A549 (cell line): ENCODE data around the gene CHTOP. TPM values are rescaled to one million over a fixed set of nuclear protein-coding genes. Genes with fewer than 3 reads are reported as not detected.
A peak's percentile ranks its signal among the peaks of the same experiment; 100 is the strongest.

Source experiments
- ATAC-seq, 2 experiments: fragments of 200-7000 bp in 1 of 2; fragments of >200 bp in 1 of 2; cut with Nextera tagmentation in 1 of 2; cut with Tn5 transposase in 1 of 2; 3 replicates each; pipeline versions ENCODE4 v1.8.0 to v1.9.1; 2018 to 2020; ENCODE audit warnings: mild to moderate bottlenecking in 1 of 2, moderate library complexity in 1 of 2
- CTCF ChIA-PET: fragments of 300-600 bp; sonication (Branson Sonifier 250); formaldehyde crosslinking; extraction: SDS; loops from one replicate; lab custom pipeline; 2021; ENCODE audit warnings: antibody characterized with exemption, inconsistent platforms; lab: Yijun Ruan, JAX
- POLR2A ChIA-PET: fragments of 350-600 bp; formaldehyde crosslinking; extraction: SDS; loops from one replicate; lab custom pipeline; 2021; ENCODE audit warnings: antibody characterized with exemption, inconsistent platforms; lab: Yijun Ruan, JAX
- DNase-seq, 2 experiments: peaks; one replicate each; pipeline versions ENCODE4 v3.0.0 to v3.0.0-alpha.2; 2011 to 2016; ENCODE audit warnings: low read depth in 1 of 2, low spot score in 1 of 2
- FAIRE-seq: peaks from 2 replicates; lab custom pipeline; 2011; peaks lifted over from hg19 to GRCh38; lab: Jason Lieb, UNC
- H3K27ac ChIP-seq, 2 experiments: fragments of >200 bp; sonication (Bioruptor Twin); formaldehyde crosslinking; 3 replicates each; pipeline ENCODE4 v1.5.1; 2016 to 2017
- H3K4me1 ChIP-seq: fragments of >200 bp; sonication (Bioruptor Twin); formaldehyde crosslinking; 3 replicates; pipeline ENCODE4 v1.6.1; 2016
- H3K4me2 ChIP-seq: fragments of >200 bp; sonication (Bioruptor Twin); formaldehyde crosslinking; 3 replicates; pipeline ENCODE4 v1.6.1; 2016
- H3K4me3 ChIP-seq: fragments of >200 bp; sonication (Bioruptor Twin); formaldehyde crosslinking; 3 replicates; pipeline ENCODE4 v1.5.1; 2016
- H3K9me3 ChIP-seq: fragments of >200 bp; sonication (Bioruptor Twin); formaldehyde crosslinking; 3 replicates; pipeline ENCODE4 v1.6.1; 2016
- CBX8 ChIP-seq: fragments of 200-600 bp; sonication (generic); IDR thresholded peaks from 2 replicates; pipeline ENCODE4 v1.6.1; 2016
- CEBPB ChIP-seq, 2 experiments: fragments of >200 bp in 1 of 2; sonication (Bioruptor Twin) in 1 of 2; formaldehyde crosslinking in 1 of 2; IDR thresholded peaks; 2 replicates each; pipeline ENCODE4 v1.6.1; 2012 to 2016
- CHD2 ChIP-seq: fragments of 150-350 bp; IDR thresholded peaks from 2 replicates; pipeline ENCODE4 v1.6.1; 2014; ENCODE audit warnings: low read length; ENCODE audit not compliant: partially characterized antibody
- CHD4 ChIP-seq: fragments of 200-600 bp; sonication (generic); IDR thresholded peaks from 2 replicates; pipeline ENCODE4 v1.6.1; 2016; ENCODE audit warnings: antibody characterized with exemption, mild to moderate bottlenecking, borderline replicate concordance
- CTCF ChIP-seq: fragments of >200 bp; sonication (Bioruptor Twin); formaldehyde crosslinking; IDR thresholded peaks from 3 replicates; pipeline ENCODE4 v1.5.1; 2016
- E2F6 ChIP-seq: IDR thresholded peaks from 2 replicates; pipeline ENCODE4 v1.6.1; 2012; ENCODE audit warnings: low read depth, borderline replicate concordance
- FOSB ChIP-seq: fragments of 250-450 bp; sonication (Bioruptor Pico); IDR thresholded peaks from 2 replicates; pipeline ENCODE4 v1.5.0; 2020; ENCODE audit warnings: mild to moderate bottlenecking, moderate library complexity
- FOXS1 ChIP-seq: fragments of 250-450 bp; sonication (Bioruptor Pico); IDR thresholded peaks from 2 replicates; pipeline ENCODE4 v1.5.0; 2020; ENCODE audit warnings: mild to moderate bottlenecking, moderate library complexity
- KDM5A ChIP-seq: fragments of 200-600 bp; sonication (generic); IDR thresholded peaks from 2 replicates; pipeline ENCODE4 v1.6.1; 2016; ENCODE audit warnings: antibody characterized with exemption, mild to moderate bottlenecking
- MAX ChIP-seq: IDR thresholded peaks from 2 replicates; pipeline ENCODE4 v1.6.1; 2012
- MAZ ChIP-seq: fragments of 150-350 bp; IDR thresholded peaks from 2 replicates; pipeline ENCODE4 v1.6.1; 2014; ENCODE audit warnings: antibody characterized with exemption, low read depth, low read length, borderline replicate concordance
- NFE2L2 ChIP-seq: fragments of 150-350 bp; conservative IDR thresholded peaks from 2 replicates; pipeline ENCODE4 v1.6.1; 2014; ENCODE audit warnings: low read length
- PBX3 ChIP-seq: IDR thresholded peaks from 2 replicates; pipeline ENCODE4 v1.6.1; 2012
- RAD21 ChIP-seq, 2 experiments: fragments of >200 bp in 1 of 2; sonication (Bioruptor Twin) in 1 of 2; formaldehyde crosslinking in 1 of 2; IDR thresholded peaks in 1 of 2; conservative IDR thresholded peaks in 1 of 2; 2 replicates in 1 of 2; 3 replicates in 1 of 2; pipeline ENCODE4 v1.6.1; 2012 to 2018; ENCODE audit warnings: inconsistent platforms in 1 of 2
- RARB ChIP-seq: fragments of 250-450 bp; sonication (Bioruptor Pico); IDR thresholded peaks from 2 replicates; pipeline ENCODE4 v1.8.0; 2021; ENCODE audit warnings: mild to moderate bottlenecking, moderate library complexity
- RNF2 ChIP-seq: fragments of 200-600 bp; sonication (generic); IDR thresholded peaks from 2 replicates; pipeline ENCODE4 v1.6.1; 2016; ENCODE audit warnings: low read depth, mild to moderate bottlenecking, antibody characterized with exemption, moderate library complexity, borderline replicate concordance
- TP53 ChIP-seq: fragments of 250-450 bp; sonication (Bioruptor Pico); IDR thresholded peaks from 2 replicates; pipeline ENCODE4 v1.5.0; 2021; ENCODE audit warnings: mild to moderate bottlenecking, moderate library complexity
- ZC3H11A ChIP-seq: fragments of 450-650 bp; IDR thresholded peaks from 2 replicates; pipeline ENCODE4 v1.6.1; 2014; ENCODE audit warnings: antibody characterized with exemption, mild to moderate bottlenecking
- ZNF302 ChIP-seq: fragments of 250-450 bp; sonication (Bioruptor Pico); IDR thresholded peaks from 2 replicates; pipeline ENCODE4 v1.9.0; 2021; ENCODE audit warnings: inconsistent platforms, mild to moderate bottlenecking, moderate library complexity
- WGBS: methylation state at CpG from one replicate; pipeline ENCODE4 v1.1.6; 2017; ENCODE audit errors: missing lambda C conversion rate; 5-methylcytosine and 5-hydroxymethylcytosine counted together
- polyA plus RNA-seq, 4 experiments: library from polyadenylated mRNA; depleted of rRNA in 3 of 4; stranded (reverse); fragments of >200 nt; fragmentation: RNase III in 1 of 4; extraction: RNeasy Plus Mini Kit Qiagen cat#74134 plus additional on column Dnase treatment in 1 of 4; gene quantifications; 2 replicates in 3 of 4; 3 replicates in 1 of 4; pipeline ENCODE4 v1.2.3, GENCODE V29; 2011 to 2017
- TF ChIP-seq, protein P1 (sequence below): fragments of 250-450 bp; sonication (Bioruptor Pico); IDR thresholded peaks from 2 replicates; pipeline ENCODE4 v1.5.0; 2020; ENCODE audit warnings: low read depth, mild to moderate bottlenecking, moderate library complexity
- TF ChIP-seq, protein P2 (sequence below): fragments of 150-350 bp; IDR thresholded peaks from 2 replicates; pipeline ENCODE4 v1.6.1; 2014; ENCODE audit warnings: low read depth, mild to moderate bottlenecking, low read length
- TF ChIP-seq, protein P3 (sequence below): fragments of >200 bp; sonication (Bioruptor Twin); formaldehyde crosslinking; IDR thresholded peaks from 2 replicates; pipeline ENCODE4 v1.6.1; 2016

CHTOP gene
- polyA plus RNA-seq, 2 of the 4 experiments (the other 2 are of a cell fraction), result 79.2 to 98.1 TPM

GRCh38 chr1:153614189-153614900, 19.5 kb upstream of the CHTOP start:
- peaks cover 49% of the 10 kb centered on the region for H3K4me1 ChIP-seq
- FAIRE-seq (no peak), ATAC-seq (no peak), DNase-seq (no peak)
- H3K4me2 ChIP-seq, result peak overlapping the region; percentile 96; the same call in 1 of the 3 replicates
- POLR2A ChIA-PET, result interaction anchor here (1.7 to 4.7 kb wide), 2 partner anchors 13 to 20 kb away, joined by 11 to 49 read pairs; partner anchors contain the start of genes CHTOP and S100A13
- H3K4me3 ChIP-seq, result no peak overlapping the region
- TF ChIP-seq MAX (no peak), RNF2 (no peak), CTCF (no peak), ZC3H11A (no peak), ZNF302 (CRISPR knock-in tag) (no peak), CEBPB (IDR thresholded peaks at IDR 0.05) (no peak), FOSB (CRISPR knock-in tag) (no peak), MAZ (no peak), TP53 (no peak), CBX8 (no peak), RAD21 (conservative IDR thresholded peaks at IDR 0.05 in 1 of 2, IDR thresholded peaks at IDR 0.05 in 1 of 2) (no peak)
- TF ChIP-seq, protein P1, sequence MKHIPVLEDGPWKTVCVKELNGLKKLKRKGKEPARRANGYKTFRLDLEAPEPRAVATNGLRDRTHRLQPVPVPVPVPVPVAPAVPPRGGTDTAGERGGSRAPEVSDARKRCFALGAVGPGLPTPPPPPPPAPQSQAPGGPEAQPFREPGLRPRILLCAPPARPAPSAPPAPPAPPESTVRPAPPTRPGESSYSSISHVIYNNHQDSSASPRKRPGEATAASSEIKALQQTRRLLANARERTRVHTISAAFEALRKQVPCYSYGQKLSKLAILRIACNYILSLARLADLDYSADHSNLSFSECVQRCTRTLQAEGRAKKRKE (CRISPR knock-in tag), result no peak
- TF ChIP-seq, protein P2, sequence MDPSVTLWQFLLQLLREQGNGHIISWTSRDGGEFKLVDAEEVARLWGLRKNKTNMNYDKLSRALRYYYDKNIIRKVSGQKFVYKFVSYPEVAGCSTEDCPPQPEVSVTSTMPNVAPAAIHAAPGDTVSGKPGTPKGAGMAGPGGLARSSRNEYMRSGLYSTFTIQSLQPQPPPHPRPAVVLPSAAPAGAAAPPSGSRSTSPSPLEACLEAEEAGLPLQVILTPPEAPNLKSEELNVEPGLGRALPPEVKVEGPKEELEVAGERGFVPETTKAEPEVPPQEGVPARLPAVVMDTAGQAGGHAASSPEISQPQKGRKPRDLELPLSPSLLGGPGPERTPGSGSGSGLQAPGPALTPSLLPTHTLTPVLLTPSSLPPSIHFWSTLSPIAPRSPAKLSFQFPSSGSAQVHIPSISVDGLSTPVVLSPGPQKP, result no peak
- H3K9me3 ChIP-seq, result no peaks in the 10 kb centered on the region
- H3K27ac ChIP-seq, result peak overlapping the region; percentile 91 to 96; a peak in 4 of 6 replicates
- CTCF ChIA-PET, result interaction anchor here (0.6 to 18.3 kb wide), 13 partner anchors 10 to 333 kb away, joined by 3 to 253 read pairs (median 7); partner anchors contain the start of genes CHTOP, DENND4B, S100A1 and S100A13
- WGBS, result 92% methylated on average over 2 of the region's 2 CpGs

DNA sequence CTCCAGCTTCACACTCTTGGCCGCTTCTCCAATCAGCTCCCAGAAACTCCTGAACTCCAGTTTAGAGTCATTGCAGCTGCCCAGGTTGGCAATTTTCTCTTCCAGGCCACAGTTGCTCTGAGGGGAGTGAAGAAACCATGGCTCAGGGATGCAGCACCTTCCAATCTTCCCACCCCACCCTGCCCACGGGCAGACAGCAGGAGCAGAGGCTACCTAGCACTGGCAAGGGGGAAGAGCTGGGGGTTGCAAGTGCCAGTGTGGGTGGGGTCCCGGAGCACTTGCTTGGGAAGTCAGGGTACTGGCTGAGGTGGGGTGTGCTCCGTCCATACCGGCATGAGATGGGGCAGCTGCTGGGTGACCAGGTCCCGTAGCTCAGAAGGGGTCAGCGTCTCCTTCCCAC, 19.0 kb upstream of the CHTOP start:
- no peak for ATAC-seq
- WGBS, result 100% methylated on average over 5 of the region's 7 CpGs
- TF ChIP-seq CHD4 (no peak), RARB (CRISPR knock-in tag) (no peak), NFE2L2 (no peak), KDM5A (no peak), CHD2 (no peak), TP53 (no peak), PBX3 (no peak), E2F6 (no peak), FOXS1 (no peak), RNF2 (no peak), FOSB (CRISPR knock-in tag) (no peak), RAD21 (conservative IDR thresholded peaks at IDR 0.05 in 1 of 2, IDR thresholded peaks at IDR 0.05 in 1 of 2) (no peak)
- TF ChIP-seq, protein P3, sequence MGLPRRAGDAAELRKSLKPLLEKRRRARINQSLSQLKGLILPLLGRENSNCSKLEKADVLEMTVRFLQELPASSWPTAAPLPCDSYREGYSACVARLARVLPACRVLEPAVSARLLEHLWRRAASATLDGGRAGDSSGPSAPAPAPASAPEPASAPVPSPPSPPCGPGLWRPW, result no peak
- TF ChIP-seq, all 56 proteins: peak for 0
- ChIA-PET CTCF (interaction anchor here (0.8 to 18.3 kb wide), 12 partner anchors 9 to 332 kb away, joined by 3 to 253 read pairs (median 8); partner anchors contain the start of genes CHTOP, DENND4B, S100A1 and S100A13), POLR2A (interaction anchor here (1.7 to 4.7 kb wide), 2 partner anchors 12 to 20 kb away, joined by 11 to 49 read pairs; partner anchors contain the start of genes CHTOP and S100A13)
- H3K9me3 ChIP-seq, result no peaks in the 10 kb centered on the region
- DNase-seq (no peak), FAIRE-seq (no peak)
- H3K4me2 ChIP-seq, result no peak overlapping the region
- no peak overlapping the region for H3K4me3 ChIP-seq
- H3K4me1 ChIP-seq, result peaks cover 43% of the 10 kb centered on the region
- H3K27ac ChIP-seq, result peak overlapping the region in 1 of 2 experiments; percentile 91; a peak in 2 of 6 replicates
